RWPE2 (cell line): ENCODE results near the gene PFKP.

Experiments used
- ATAC-seq: fragments of 200-7000 bp; cut with Tn5 transposase; 3 replicates; pipeline ENCODE4 v1.9.1; 2021; ENCODE audit warnings: low read depth
- DNase-seq: peaks from one replicate; pipeline ENCODE4 v3.0.0-alpha.2; 2020; ENCODE audit warnings: low spot score
- H3K27ac ChIP-seq: fragments of 450-650 bp; 2 replicates; pipeline ENCODE4 v1.5.1; 2017; ENCODE audit warnings: mild to moderate bottlenecking; ENCODE audit not compliant: poor library complexity, severe bottlenecking
- H3K27me3 ChIP-seq: fragments of 250-450 bp; sonication (Bioruptor Pico); 2 replicates; pipeline ENCODE4 v1.5.1; 2021; ENCODE audit warnings: mild to moderate bottlenecking, moderate library complexity; ENCODE audit not compliant: insufficient read depth, poor library complexity, severe bottlenecking
- H3K36me3 ChIP-seq: fragments of 250-450 bp; sonication (Bioruptor Pico); 2 replicates; pipeline ENCODE4 v1.5.1; 2020; ENCODE audit warnings: low read depth, mild to moderate bottlenecking, moderate library complexity
- H3K4me1 ChIP-seq: fragments of 250-450 bp; sonication (Bioruptor Pico); 2 replicates; pipeline ENCODE4 v1.5.1; 2021; ENCODE audit warnings: mild to moderate bottlenecking, moderate library complexity; ENCODE audit not compliant: insufficient read depth, poor library complexity, severe bottlenecking
- H3K4me3 ChIP-seq: fragments of 250-450 bp; sonication (Bioruptor Pico); 2 replicates; pipeline ENCODE4 v1.5.1; 2021; ENCODE audit warnings: mild to moderate bottlenecking, moderate library complexity; ENCODE audit not compliant: severe bottlenecking
- H3K9me3 ChIP-seq: fragments of 250-450 bp; sonication (Bioruptor Pico); 2 replicates; pipeline ENCODE4 v1.5.1; 2021; ENCODE audit warnings: mild to moderate bottlenecking, moderate library complexity; ENCODE audit not compliant: severe bottlenecking
- CTCF ChIP-seq: fragments of 450-650 bp; IDR thresholded peaks from one replicate; pipeline ENCODE4 v1.5.1; 2017; ENCODE audit warnings: mild to moderate bottlenecking, moderate library complexity; ENCODE audit not compliant: poor library complexity, severe bottlenecking

Gene PFKP

GRCh38 chr10:3133948-3134347, 66.6 kb downstream of the PFKP start:
- Histone ChIP-seq H3K27ac (peak overlapping the region; percentile 2), H3K4me1 (peaks cover 16% of the 10 kb centered on the region), H3K36me3 (peaks cover 96% of the 10 kb centered on the region), H3K9me3 (no peaks in the 10 kb centered on the region), H3K27me3 (no peaks in the 10 kb centered on the region), H3K4me3 (no peak overlapping the region)
- no peak for DNase-seq
- no peak for TF ChIP-seq CTCF
- no peak for ATAC-seq

DNA sequence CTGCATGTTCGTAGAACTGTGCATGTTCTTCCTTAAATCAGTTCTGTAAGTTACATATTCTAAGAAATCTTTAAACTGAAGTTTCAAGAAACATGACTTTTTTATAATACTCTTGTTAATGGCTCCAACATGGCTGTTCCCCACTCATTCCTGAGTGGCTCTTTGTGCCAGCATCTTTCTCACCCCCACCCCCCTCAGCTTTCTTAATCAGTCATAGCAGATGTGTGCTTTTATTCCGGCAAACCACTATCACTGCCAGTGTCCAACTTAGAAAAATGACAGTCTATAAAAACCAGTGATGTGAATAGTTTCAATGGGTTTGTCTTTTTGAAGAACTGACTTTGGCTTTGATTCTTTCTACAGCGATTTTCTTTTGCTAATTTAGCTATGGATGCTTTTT, 67.7 kb downstream of the PFKP start:
- Histone ChIP-seq H3K36me3 (peaks cover 96% of the 10 kb centered on the region), H3K27me3 (no peaks in the 10 kb centered on the region), H3K27ac (no peak overlapping the region), H3K9me3 (no peaks in the 10 kb centered on the region), H3K4me1 (peaks cover 16% of the 10 kb centered on the region), H3K4me3 (no peak overlapping the region)
- DNase-seq (no peak), ATAC-seq (no peak)
- TF ChIP-seq CTCF: no peak

DNA sequence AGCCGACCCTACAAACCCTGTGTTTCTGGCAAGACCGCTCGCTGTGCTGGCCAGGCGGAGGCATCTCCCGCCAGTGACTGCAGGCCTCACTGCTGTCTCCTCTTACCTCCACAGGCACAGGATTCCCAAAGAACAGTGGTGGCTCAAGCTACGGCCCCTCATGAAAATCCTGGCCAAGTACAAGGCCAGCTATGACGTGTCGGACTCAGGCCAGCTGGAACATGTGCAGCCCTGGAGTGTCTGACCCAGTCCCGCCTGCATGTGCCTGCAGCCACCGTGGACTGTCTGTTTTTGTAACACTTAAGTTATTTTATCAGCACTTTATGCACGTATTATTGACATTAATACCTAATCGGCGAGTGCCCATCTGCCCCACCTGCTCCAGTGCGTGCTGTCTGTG, 69.0 kb downstream of the PFKP start:
- Histone ChIP-seq H3K36me3 (peaks cover 100% of the 10 kb centered on the region), H3K9me3 (no peaks in the 10 kb centered on the region), H3K27me3 (no peaks in the 10 kb centered on the region), H3K27ac (no peak overlapping the region), H3K4me3 (no peak overlapping the region), H3K4me1 (peaks cover 3% of the 10 kb centered on the region)
- ATAC-seq: 0 out of 3 replicates have a peak, but pooled peaks have one; percentile 18
- no peak for TF ChIP-seq CTCF
- DNase-seq: no peak

- ATAC-seq (no peak), DNase-seq (no peak)
- Histone ChIP-seq H3K27ac (no peak overlapping the region), H3K36me3 (peaks cover 100% of the 10 kb centered on the region), H3K27me3 (no peaks in the 10 kb centered on the region), H3K4me3 (no peak overlapping the region), H3K9me3 (no peaks in the 10 kb centered on the region), H3K4me1 (no peaks in the 10 kb centered on the region)
- TF ChIP-seq CTCF: no peak
Observed at GRCh38 chr10:3136763-3137611, 69.6 kb downstream of the PFKP start.
